ENCODE measurements around the gene SLC6A7.
A peak's percentile ranks its signal among the peaks of the same experiment; 100 is the strongest.

The SLC6A7 gene

DNA sequence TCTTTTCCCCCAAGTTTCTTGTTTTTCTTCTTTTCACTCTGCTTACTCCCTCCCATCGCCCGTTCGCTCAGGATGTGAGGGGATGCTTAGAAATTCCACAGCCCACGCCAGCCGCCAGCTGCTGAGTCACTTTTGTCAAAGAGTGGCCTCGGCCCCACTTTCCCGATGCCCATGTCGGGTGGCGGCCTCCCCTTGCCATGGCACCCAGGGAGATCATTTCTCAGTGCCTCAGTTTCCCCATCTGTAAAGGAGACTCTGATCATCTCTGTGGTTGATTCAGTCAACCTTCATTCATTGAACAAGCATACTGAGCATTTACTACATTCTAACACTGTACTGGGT is 33.9 kb upstream of the SLC6A7 start:
- no peak for DNase-seq

GRCh38 chr5:150156540-150156939 is 33.3 kb upstream of the SLC6A7 start:
- DNase-seq, result no peak

DNA sequence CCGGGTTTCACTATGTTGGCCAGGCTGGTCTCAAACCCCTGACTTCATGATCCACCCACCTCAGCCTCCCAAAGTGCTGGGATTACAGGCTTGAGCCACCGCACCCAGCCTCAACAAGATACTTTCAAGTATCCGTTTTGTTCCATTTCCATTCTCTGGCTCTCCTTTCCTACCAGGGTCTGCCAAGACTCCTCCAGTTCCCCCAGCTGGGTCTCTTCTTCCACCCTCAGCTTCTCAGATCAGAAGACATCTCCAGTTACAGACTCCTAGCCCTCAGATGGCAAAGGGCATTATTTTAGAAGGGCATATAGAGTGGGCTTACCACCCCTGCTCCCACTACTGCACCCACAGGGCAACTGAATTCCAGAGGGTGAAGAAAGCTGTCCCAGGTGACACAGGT is 32.7 kb upstream of the SLC6A7 start:
- DNase-seq, result no peak

DNA sequence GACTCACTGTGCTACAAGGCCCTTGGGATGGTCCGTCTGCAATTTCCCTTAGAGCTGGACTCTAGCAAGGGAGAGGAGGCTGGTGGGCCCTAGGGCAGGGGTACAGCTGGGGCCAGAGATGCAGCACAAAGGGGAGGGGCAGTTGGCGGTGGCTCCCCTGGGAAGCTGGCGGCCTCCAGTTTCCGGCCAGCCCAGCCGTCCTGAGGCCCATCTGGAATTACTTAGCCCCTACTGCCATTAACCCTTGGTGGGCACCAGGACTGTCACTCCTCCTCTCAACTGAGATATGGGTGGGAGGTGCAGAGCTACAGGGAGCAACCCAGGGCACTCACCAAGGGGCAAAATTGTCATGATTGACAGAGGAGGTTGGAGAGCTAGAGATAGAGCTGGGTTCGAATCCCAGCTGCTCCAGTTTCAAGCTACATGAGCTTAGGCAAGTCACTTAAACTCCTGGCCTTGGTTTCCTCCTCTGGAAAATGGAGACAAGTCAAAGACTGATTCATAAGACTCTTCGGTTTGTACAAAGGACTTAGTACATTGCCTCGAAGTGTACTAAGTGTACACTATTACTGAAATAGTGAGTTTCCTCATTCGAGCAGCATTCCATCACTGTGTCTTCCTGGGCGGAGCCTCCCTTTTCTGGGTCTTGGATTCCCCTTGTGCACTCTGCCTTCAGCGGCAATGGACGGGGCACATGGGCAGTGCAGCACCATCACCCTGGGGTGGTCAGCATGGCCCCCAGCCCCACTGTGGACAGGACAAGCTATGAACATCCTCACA is 31.5 kb upstream of the SLC6A7 start:
- DNase-seq, result no peak

DNA sequence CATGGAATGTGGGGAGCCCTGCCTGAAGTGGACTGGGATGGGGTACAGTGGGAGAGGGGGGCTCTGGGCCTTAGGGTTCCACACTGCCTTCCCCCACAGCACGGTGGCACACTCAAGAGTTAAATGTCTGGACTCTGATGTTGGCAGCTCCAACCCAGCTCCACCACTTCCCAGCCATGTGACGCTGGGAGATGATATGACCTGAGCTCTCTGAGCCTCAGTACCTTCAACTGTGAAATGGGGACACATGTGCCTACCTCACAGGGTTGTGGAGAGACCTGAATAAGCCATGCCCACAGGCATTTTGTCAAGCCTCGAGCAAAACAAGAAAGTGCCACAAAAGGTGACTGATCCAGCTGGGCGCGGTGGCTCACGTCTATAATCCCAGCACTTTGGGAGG is 30.8 kb upstream of the SLC6A7 start:
- no peak for DNase-seq

GRCh38 chr5:150159741-150160179 is 30.1 kb upstream of the SLC6A7 start:
- no peak for DNase-seq

- DNase-seq, result no peak
Observed at GRCh38 chr5:150160448-150161081, 29.3 kb upstream of the SLC6A7 start.

DNA sequence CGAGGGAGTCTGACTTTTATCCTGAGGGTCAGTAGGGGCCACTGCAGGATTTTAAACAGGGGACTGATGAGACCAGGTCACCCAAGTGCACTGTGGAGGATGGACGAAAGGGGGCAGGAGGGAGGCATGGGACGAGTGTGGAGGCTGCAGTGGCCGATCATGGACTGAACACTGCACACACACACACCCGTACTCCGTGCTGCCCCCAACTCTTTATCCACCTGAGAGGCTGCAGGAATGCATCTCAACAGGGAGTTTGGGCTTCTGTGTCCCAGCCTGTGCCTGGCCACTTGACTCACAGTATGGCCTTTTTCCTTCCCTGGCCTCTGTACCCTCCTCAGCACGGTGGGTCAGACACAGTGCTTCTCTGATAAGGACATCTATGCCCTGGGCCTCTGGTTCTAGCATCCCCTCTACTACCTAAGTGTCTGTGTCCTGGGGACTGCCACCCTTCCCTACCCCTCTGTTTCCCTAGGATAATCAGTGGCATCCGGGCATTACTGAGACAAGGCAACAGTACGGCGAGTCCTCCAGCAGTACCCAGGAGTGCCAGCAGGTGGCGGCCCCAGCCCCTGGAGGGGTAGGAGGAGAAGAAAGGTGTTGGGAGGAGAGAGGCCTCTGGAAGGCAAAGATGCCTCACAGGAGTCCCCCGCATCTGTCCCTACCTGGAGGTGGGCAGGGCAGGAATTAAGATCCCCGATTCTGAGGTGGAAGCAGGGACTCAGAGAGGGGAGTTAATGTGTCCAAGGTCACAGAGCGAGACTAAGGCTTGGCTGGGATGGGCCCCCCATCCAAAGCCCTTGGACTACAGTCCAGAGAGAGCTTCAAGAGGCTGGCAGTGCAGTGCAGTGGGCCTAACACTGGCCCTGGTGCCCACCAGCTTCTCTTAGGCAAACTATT is 28.4 kb upstream of the SLC6A7 start:
- DNase-seq, result peak; percentile 84

DNA sequence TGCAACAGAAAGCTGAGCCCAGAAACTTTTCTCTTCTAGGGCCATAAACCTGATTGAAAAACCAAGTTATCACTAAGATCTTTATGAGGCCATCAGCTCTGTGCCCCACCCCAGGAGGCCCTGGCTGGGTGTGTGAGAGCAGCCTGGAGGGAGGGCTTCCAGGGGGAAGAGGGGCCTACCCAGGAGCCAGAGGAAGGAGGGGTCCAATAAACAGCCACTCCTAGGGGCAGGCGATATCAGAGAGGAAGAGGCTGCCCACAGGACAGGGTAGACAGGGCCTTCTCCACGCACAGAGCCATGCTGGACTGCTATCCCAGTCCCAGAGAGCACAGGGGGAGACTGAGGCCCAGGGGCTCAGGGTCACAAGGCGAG is 27.7 kb upstream of the SLC6A7 start:
- DNase-seq, result no peak

GRCh38 chr5:150163035-150163434 is 26.8 kb upstream of the SLC6A7 start:
- no peak for DNase-seq

DNA sequence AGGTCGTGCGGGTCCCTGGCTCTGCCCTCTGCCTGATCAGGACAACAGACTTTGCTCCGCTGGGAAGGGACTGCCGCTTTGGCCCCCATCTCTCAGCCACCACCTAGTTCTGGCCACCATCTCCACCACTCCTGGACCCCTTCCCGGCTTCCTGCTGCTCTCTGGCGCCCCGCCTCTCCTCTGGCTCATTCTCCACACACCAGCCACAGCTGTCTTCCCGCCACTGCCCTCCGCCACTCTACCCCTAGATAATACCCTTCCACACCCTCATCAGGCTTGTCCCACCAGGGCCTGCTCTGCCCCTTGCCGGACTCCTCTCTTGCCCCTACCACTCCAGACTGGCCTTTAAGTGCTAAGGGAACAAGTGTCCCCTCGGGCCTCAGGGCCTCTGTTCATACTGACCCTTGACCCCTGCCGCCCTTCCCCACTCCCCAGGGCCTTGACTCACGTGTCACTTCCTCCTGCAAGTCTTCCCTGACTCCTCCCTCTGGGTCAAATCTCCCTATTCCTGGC is 26.3 kb upstream of the SLC6A7 start:
- DNase-seq, result no peak

- no peak for DNase-seq
Observed at GRCh38 chr5:150164211-150164980, 25.5 kb upstream of the SLC6A7 start.

GRCh38 chr5:150166037-150166649 is 23.7 kb upstream of the SLC6A7 start:
- no peak for DNase-seq

- DNase-seq, result no peak
Observed at GRCh38 chr5:150166650-150167511, 23.0 kb upstream of the SLC6A7 start, which contains the start of gene CDX1. Gene CDX1, plus strand, starts transcription at chr5:150166778. Its CDS starts 99 bp downstream, at chr5:150166877.

GRCh38 chr5:150167512-150167850 is 22.4 kb upstream of the SLC6A7 start:
- DNase-seq, result no peak

- no peak for DNase-seq
Observed at GRCh38 chr5:150167908-150168307, 22.0 kb upstream of the SLC6A7 start.

GRCh38 chr5:150168864-150169263 is 21.0 kb upstream of the SLC6A7 start:
- no peak for DNase-seq

DNA sequence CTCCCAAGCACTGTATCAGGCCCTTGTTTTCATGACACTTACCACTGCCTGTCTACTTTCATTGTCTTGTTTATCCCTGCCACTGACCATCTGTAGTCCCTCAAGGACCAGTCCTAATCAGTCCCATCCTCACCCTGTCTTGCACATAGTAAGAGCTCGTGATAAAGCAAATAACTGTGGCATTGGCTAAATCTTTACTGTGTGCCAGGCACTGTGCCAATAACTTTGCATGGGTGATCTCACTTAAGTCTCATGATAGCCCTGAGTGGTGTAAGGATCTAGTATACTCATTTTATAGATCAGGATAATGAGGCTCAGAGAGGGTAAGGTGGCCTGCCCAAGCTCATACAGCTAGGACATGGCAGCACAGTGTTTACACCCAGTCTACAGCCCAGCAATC is 17.7 kb upstream of the SLC6A7 start:
- no peak for DNase-seq

DNA sequence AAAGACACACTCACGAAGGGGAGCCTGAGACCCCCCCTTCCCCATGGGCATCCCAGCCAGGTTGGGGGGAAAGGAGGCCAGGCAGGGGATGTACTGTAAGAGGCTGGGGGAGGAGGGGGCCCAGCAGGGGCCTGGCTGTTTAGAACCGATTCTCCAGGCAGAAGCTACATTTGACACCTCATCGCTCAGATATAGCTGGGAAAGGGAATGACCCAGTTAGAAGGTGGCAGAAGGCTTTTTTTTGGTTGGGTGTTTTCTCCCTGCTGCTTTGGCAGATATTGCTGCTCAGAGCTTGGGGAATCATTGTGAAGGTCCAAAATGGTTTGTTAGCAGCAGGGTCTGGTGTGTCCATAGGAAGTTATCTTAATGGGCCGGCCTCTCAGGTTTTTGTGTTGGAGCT is 17.3 kb upstream of the SLC6A7 start:
- DNase-seq, result no peak

- DNase-seq, result no peak
Observed at GRCh38 chr5:150173161-150173560, 16.7 kb upstream of the SLC6A7 start.

DNA sequence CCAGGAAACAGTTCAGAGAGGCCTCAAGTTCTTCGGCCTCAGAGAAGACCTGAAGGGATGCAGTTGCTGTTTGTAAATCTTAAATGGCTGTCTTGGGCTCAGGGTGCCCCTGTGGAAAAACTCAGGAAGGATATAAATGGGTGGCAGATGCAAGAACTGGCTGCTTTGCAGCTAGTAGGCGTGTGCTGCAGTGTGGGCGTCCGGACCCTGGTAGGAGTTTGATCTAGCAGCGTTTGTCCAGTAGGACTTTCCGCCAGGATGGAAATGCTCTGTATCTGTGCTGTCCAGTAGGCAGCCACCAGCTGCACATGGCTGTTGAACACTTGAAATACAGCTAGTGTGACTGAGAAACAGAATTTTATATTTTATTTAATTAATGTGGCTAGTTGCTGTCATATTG is 15.6 kb upstream of the SLC6A7 start:
- no peak for DNase-seq

All from stimulated activated CD4-positive, alpha-beta T cell treated with anti-CD3 and anti-CD28 coated beads, Interleukin-15, amount 100 ng/mL, for 24 hours (primary cell).